IPS-18a (cell line): ENCODE measurements around the gene CACNA2D1.
A peak's percentile ranks its signal among the peaks of the same experiment; 100 is the strongest.

Experiments used
- H3K27ac ChIP-seq: one replicate; pipeline ENCODE4 v1.5.1; 2013; ENCODE audit warnings: low read length
- H3K27me3 ChIP-seq: one replicate; pipeline ENCODE4 v1.6.1; 2013; ENCODE audit warnings: mild to moderate bottlenecking, low read length; ENCODE audit not compliant: control insufficient read depth, insufficient read depth
- H3K36me3 ChIP-seq: one replicate; pipeline ENCODE4 v1.6.1; 2013; ENCODE audit warnings: low read depth, low read length; ENCODE audit not compliant: control insufficient read depth
- H3K4me1 ChIP-seq: one replicate; pipeline ENCODE4 v1.6.1; 2013; ENCODE audit warnings: low read depth, low read length; ENCODE audit not compliant: control insufficient read depth
- H3K4me3 ChIP-seq: one replicate; pipeline ENCODE4 v1.5.1; 2013; ENCODE audit warnings: low read length
- H3K9ac ChIP-seq: one replicate; pipeline ENCODE4 v1.6.1; 2013; ENCODE audit warnings: mild to moderate bottlenecking, low read length, moderate library complexity
- H3K9me3 ChIP-seq: one replicate; pipeline ENCODE4 v1.6.1; 2013; ENCODE audit warnings: low read depth, low read length; ENCODE audit not compliant: control insufficient read depth

CACNA2D1 gene

GRCh38 chr7:82210416-82211184, 233.0 kb downstream of the CACNA2D1 start:
- Histone ChIP-seq H3K27me3 (no peaks in the 10 kb centered on the region), H3K9me3 (no peaks in the 10 kb centered on the region), H3K9ac (no peak overlapping the region), H3K27ac (no peak overlapping the region), H3K4me3 (no peak overlapping the region), H3K36me3 (no peaks in the 10 kb centered on the region), H3K4me1 (no peaks in the 10 kb centered on the region)

- Histone ChIP-seq H3K4me3 (no peak overlapping the region), H3K36me3 (no peaks in the 10 kb centered on the region), H3K9me3 (no peaks in the 10 kb centered on the region), H3K27me3 (no peaks in the 10 kb centered on the region), H3K4me1 (no peaks in the 10 kb centered on the region), H3K27ac (no peak overlapping the region), H3K9ac (no peak overlapping the region)
These were observed 234.3 kb downstream of the CACNA2D1 start for GRCh38 chr7:82209179-82209747.

- H3K4me1 ChIP-seq, result no peaks in the 10 kb centered on the region
- H3K27ac ChIP-seq, result no peak overlapping the region
- H3K9ac ChIP-seq, result no peak overlapping the region
- no peak overlapping the region for H3K4me3 ChIP-seq
- no peaks in the 10 kb centered on the region for H3K36me3 ChIP-seq
- no peaks in the 10 kb centered on the region for H3K9me3 ChIP-seq
- no peaks in the 10 kb centered on the region for H3K27me3 ChIP-seq
These were observed 238.9 kb downstream of the CACNA2D1 start for GRCh38 chr7:82204694-82205093.

GRCh38 chr7:82202965-82203364, 240.6 kb downstream of the CACNA2D1 start:
- H3K9ac ChIP-seq, result no peak overlapping the region
- H3K27me3 ChIP-seq, result no peaks in the 10 kb centered on the region
- no peak overlapping the region for H3K4me3 ChIP-seq
- no peaks in the 10 kb centered on the region for H3K4me1 ChIP-seq
- H3K9me3 ChIP-seq, result no peaks in the 10 kb centered on the region
- no peak overlapping the region for H3K27ac ChIP-seq
- no peaks in the 10 kb centered on the region for H3K36me3 ChIP-seq

GRCh38 chr7:82202107-82202506, 241.5 kb downstream of the CACNA2D1 start:
- Histone ChIP-seq H3K27me3 (no peaks in the 10 kb centered on the region), H3K27ac (no peak overlapping the region), H3K36me3 (no peaks in the 10 kb centered on the region), H3K4me1 (no peaks in the 10 kb centered on the region), H3K4me3 (no peak overlapping the region), H3K9me3 (no peaks in the 10 kb centered on the region), H3K9ac (no peak overlapping the region)

GRCh38 chr7:82200601-82201000, 243.0 kb downstream of the CACNA2D1 start:
- Histone ChIP-seq H3K9me3 (no peaks in the 10 kb centered on the region), H3K4me1 (no peaks in the 10 kb centered on the region), H3K9ac (no peak overlapping the region), H3K27me3 (no peaks in the 10 kb centered on the region), H3K36me3 (no peaks in the 10 kb centered on the region), H3K27ac (no peak overlapping the region), H3K4me3 (no peak overlapping the region)

- no peak overlapping the region for H3K27ac ChIP-seq
- H3K36me3 ChIP-seq, result no peaks in the 10 kb centered on the region
- no peaks in the 10 kb centered on the region for H3K9me3 ChIP-seq
- no peak overlapping the region for H3K4me3 ChIP-seq
- no peaks in the 10 kb centered on the region for H3K27me3 ChIP-seq
- no peak overlapping the region for H3K9ac ChIP-seq
- H3K4me1 ChIP-seq, result no peaks in the 10 kb centered on the region
These were observed 249.4 kb downstream of the CACNA2D1 start for GRCh38 chr7:82194016-82194643.

- Histone ChIP-seq H3K36me3 (no peaks in the 10 kb centered on the region), H3K9ac (no peak overlapping the region), H3K27ac (no peak overlapping the region), H3K27me3 (no peaks in the 10 kb centered on the region), H3K9me3 (no peaks in the 10 kb centered on the region), H3K4me3 (no peak overlapping the region), H3K4me1 (no peaks in the 10 kb centered on the region)
These were observed 254.9 kb downstream of the CACNA2D1 start for GRCh38 chr7:82188636-82189035.

GRCh38 chr7:82185443-82185842, 258.1 kb downstream of the CACNA2D1 start:
- H3K4me1 ChIP-seq, result peaks cover 6% of the 10 kb centered on the region
- H3K4me3 ChIP-seq, result no peak overlapping the region
- no peak overlapping the region for H3K9ac ChIP-seq
- H3K27ac ChIP-seq, result no peak overlapping the region
- no peaks in the 10 kb centered on the region for H3K27me3 ChIP-seq
- H3K36me3 ChIP-seq, result no peaks in the 10 kb centered on the region
- no peaks in the 10 kb centered on the region for H3K9me3 ChIP-seq

- peaks cover 22% of the 10 kb centered on the region for H3K4me1 ChIP-seq
- no peak overlapping the region for H3K9ac ChIP-seq
- no peaks in the 10 kb centered on the region for H3K9me3 ChIP-seq
- no peak overlapping the region for H3K4me3 ChIP-seq
- H3K27ac ChIP-seq, result no peak overlapping the region
- no peaks in the 10 kb centered on the region for H3K27me3 ChIP-seq
- H3K36me3 ChIP-seq, result no peaks in the 10 kb centered on the region
These were observed 259.9 kb downstream of the CACNA2D1 start for GRCh38 chr7:82183634-82184033.

- Histone ChIP-seq H3K27ac (no peak overlapping the region), H3K9me3 (no peaks in the 10 kb centered on the region), H3K4me3 (no peak overlapping the region), H3K4me1 (peaks cover 38% of the 10 kb centered on the region), H3K36me3 (no peaks in the 10 kb centered on the region), H3K9ac (no peak overlapping the region), H3K27me3 (no peaks in the 10 kb centered on the region)
These were observed 264.3 kb downstream of the CACNA2D1 start for GRCh38 chr7:82179311-82179710.

- peak overlapping the region; percentile 5 for H3K4me3 ChIP-seq
- H3K27ac ChIP-seq, result no peak overlapping the region
These were observed 268.3 kb downstream of the CACNA2D1 start for GRCh38 chr7:82175319-82175718.

More at GRCh38 chr7:82175319-82175718, 268.3 kb downstream of the CACNA2D1 start:
- H3K36me3 ChIP-seq, result no peaks in the 10 kb centered on the region
- H3K4me1 ChIP-seq, result peaks cover 35% of the 10 kb centered on the region
- H3K9me3 ChIP-seq, result no peaks in the 10 kb centered on the region
- no peaks in the 10 kb centered on the region for H3K27me3 ChIP-seq
- H3K9ac ChIP-seq, result no peak overlapping the region
